AG04450 (cell line): ENCODE results near the gene BOD1. TPM values are rescaled to one million over a fixed set of nuclear protein-coding genes. Genes with fewer than 3 reads are reported as not detected.
A peak's percentile ranks its signal among the peaks of the same experiment; 100 is the strongest.

Source experiments
- CTCF ChIA-PET: fragments of 300-600, 350-600 bp; formaldehyde crosslinking; extraction: SDS; loops from one replicate; lab custom pipeline; 2022; ENCODE audit warnings: antibody characterized with exemption, inconsistent platforms; lab: Charles Lee
- POLR2A ChIA-PET: fragments of 350-600 bp; formaldehyde crosslinking; extraction: SDS; loops from one replicate; lab custom pipeline; 2021; ENCODE audit warnings: antibody characterized with exemption, inconsistent platforms; lab: Yijun Ruan, JAX
- DNase-seq: peaks from one replicate; pipeline ENCODE4 v3.0.0-alpha.2; 2011; ENCODE audit warnings: low read depth, low spot score
- H3K27ac ChIP-seq: one replicate; pipeline ENCODE4 v1.5.1; 2012; ENCODE audit warnings: low read depth, low read length, control low read depth
- H3K27me3 ChIP-seq: one replicate; pipeline ENCODE4 v1.6.0; 2012; ENCODE audit warnings: low read length; ENCODE audit not compliant: control insufficient read depth, insufficient read depth
- H3K4me3 ChIP-seq: 2 replicates; pipeline ENCODE4 v1.5.1; 2011; ENCODE audit warnings: mild to moderate bottlenecking, low read depth, low read length, control low read depth
- H3K9me3 ChIP-seq: 2 replicates; pipeline ENCODE4 v1.5.1; 2012; ENCODE audit warnings: low read length; ENCODE audit not compliant: control insufficient read depth, insufficient read depth
- CTCF ChIP-seq: IDR thresholded peaks from 2 replicates; pipeline ENCODE4 v1.5.1; 2011; ENCODE audit warnings: low read depth, low read length, control low read depth, inconsistent platforms
- polyA plus RNA-seq: library from polyadenylated mRNA; depleted of rRNA; stranded (reverse); fragments of >200 nt; gene quantifications from 2 replicates; pipeline ENCODE4 v1.2.3, GENCODE V29; 2011

The BOD1 gene
- polyA plus RNA-seq, 1 experiment: 96.7 TPM

- DNase-seq: no peak
- ChIA-PET POLR2A (no interaction called here), CTCF (interaction anchor here (0.9 to 4.0 kb wide), 4 partner anchors 283 to 669 kb away, joined by 3 to 13 read pairs (median 4); no protein-coding TSS in a partner anchor)
- H3K4me3 ChIP-seq: no peak overlapping the region
- no peaks in the 10 kb centered on the region for H3K9me3 ChIP-seq
- peaks cover 16% of the 10 kb centered on the region for H3K27me3 ChIP-seq
- H3K27ac ChIP-seq: no peak overlapping the region
- TF ChIP-seq CTCF: no peak
Observed at GRCh38 chr5:173642895-173643481, 26.5 kb upstream of the BOD1 start.

DNA sequence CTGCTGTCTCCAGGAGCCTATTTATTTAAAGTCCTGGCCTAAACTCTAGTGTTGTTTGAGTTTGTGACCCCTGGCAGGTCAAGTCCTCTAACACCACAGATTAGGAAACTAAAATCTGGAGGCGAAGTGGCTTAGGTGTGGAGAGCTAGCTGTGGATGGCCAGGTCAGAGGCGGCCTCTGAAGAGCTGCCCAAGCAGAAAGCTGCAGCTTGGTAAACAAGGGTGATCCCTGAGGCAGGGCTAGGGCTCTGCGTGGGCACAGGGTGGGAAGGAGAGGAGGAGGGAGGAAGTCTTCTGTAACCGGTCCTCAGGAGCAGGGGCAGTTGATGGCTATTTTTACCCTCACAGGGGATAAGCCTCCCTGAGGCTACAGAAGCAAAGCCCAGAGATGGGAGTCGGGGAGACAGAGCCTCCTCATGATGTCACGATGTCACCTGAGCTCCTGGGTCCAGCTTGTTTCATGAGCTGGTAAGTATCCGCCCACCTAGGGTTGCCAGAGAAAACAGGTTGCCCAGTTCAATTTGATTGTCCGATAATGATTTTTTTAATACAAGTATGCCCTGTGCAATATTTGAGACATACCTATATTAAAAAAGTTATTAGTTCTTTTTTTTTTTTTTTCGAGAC, 25.9 kb upstream of the BOD1 start:
- no peak overlapping the region for H3K4me3 ChIP-seq
- no peak for TF ChIP-seq CTCF
- ChIA-PET POLR2A (no interaction called here), CTCF (interaction anchor here (1.0 kb wide), 1 partner anchor 331 kb away, joined by 4 read pairs; no protein-coding TSS in a partner anchor)
- no peaks in the 10 kb centered on the region for H3K9me3 ChIP-seq
- DNase-seq: no peak
- peaks cover 16% of the 10 kb centered on the region for H3K27me3 ChIP-seq
- no peak overlapping the region for H3K27ac ChIP-seq

GRCh38 chr5:173640156-173640804, 23.8 kb upstream of the BOD1 start:
- no peak for DNase-seq
- TF ChIP-seq CTCF: 0 out of 2 replicates have a peak, but pooled peaks have one; percentile 5
- peaks cover 14% of the 10 kb centered on the region for H3K27me3 ChIP-seq
- ChIA-PET POLR2A (no interaction called here), CTCF (interaction anchor here (1.6 kb wide), 1 partner anchor 333 kb away, joined by 5 read pairs; no protein-coding TSS in a partner anchor)
- no peak overlapping the region for H3K4me3 ChIP-seq
- H3K9me3 ChIP-seq: no peaks in the 10 kb centered on the region
- no peak overlapping the region for H3K27ac ChIP-seq

- no peak for TF ChIP-seq CTCF
- Histone ChIP-seq H3K27ac (no peak overlapping the region), H3K27me3 (peaks cover 8% of the 10 kb centered on the region), H3K4me3 (no peak overlapping the region), H3K9me3 (no peaks in the 10 kb centered on the region)
- ChIA-PET CTCF (no interaction called here), POLR2A (no interaction called here)
- no peak for DNase-seq
Observed at GRCh38 chr5:173638126-173639040, 21.9 kb upstream of the BOD1 start.
